Liver (tissue), 9 donors: ENCODE data around the gene SKOR1. TPM values are rescaled to one million over a fixed set of nuclear protein-coding genes. Genes with fewer than 3 reads are reported as not detected.

Experiments used
- DNase-seq: peaks from one replicate; pipeline ENCODE4 v3.0.0-alpha.2; 2017; ENCODE audit warnings: low spot score
- H3K27ac ChIP-seq, 2 donors: one replicate each; pipeline ENCODE4 v1.7.0; 2013; ENCODE audit warnings: inconsistent platforms in 2 of 2, low read length in 2 of 2, control low read depth in 1 of 2, low read depth in 1 of 2, mild to moderate bottlenecking in 1 of 2
- H3K27me3 ChIP-seq, 4 donors: one replicate each; pipeline versions ENCODE4 v1.6.1 to v1.7.0; 2013; ENCODE audit warnings: low read length in 3 of 4, inconsistent platforms in 1 of 4, mild to moderate bottlenecking in 1 of 4, moderate library complexity in 1 of 4; ENCODE audit not compliant: control insufficient read depth in 4 of 4, insufficient read depth in 4 of 4
- H3K36me3 ChIP-seq, 4 donors: one replicate each; pipeline versions ENCODE4 v1.6.1 to v1.7.0; 2013; ENCODE audit warnings: low read length in 3 of 4, mild to moderate bottlenecking in 3 of 4, low read depth in 1 of 4, moderate library complexity in 1 of 4; ENCODE audit not compliant: control insufficient read depth in 4 of 4, insufficient read depth in 3 of 4
- H3K4me1 ChIP-seq, 4 donors: one replicate each; pipeline versions ENCODE4 v1.6.1 to v1.7.0; 2013; ENCODE audit warnings: low read length in 3 of 4, mild to moderate bottlenecking in 3 of 4, moderate library complexity in 1 of 4; ENCODE audit not compliant: control insufficient read depth in 4 of 4, insufficient read depth in 4 of 4
- H3K4me3 ChIP-seq, 3 donors: one replicate each; pipeline versions ENCODE4 v1.6.1 to v1.7.0; 2013; ENCODE audit warnings: low read length in 3 of 3, control low read depth in 1 of 3, low read depth in 1 of 3, mild to moderate bottlenecking in 1 of 3
- H3K9ac ChIP-seq, 2 donors: one replicate each; pipeline ENCODE4 v1.7.0; 2013; ENCODE audit warnings: low read length in 2 of 2, mild to moderate bottlenecking in 2 of 2, moderate library complexity in 2 of 2, control low read depth in 1 of 2, low read depth in 1 of 2
- H3K9me3 ChIP-seq, 4 donors: one replicate each; pipeline versions ENCODE4 v1.6.1 to v1.7.0; 2013; ENCODE audit warnings: low read length in 3 of 4; ENCODE audit not compliant: control insufficient read depth in 4 of 4
- EGR1 ChIP-seq, 2 donors: IDR thresholded peaks; 2 replicates each; pipeline ENCODE4 v1.6.1; 2016 to 2018; ENCODE audit warnings: antibody characterized with exemption in 2 of 2, low read depth in 2 of 2
- FOXA1 ChIP-seq: IDR thresholded peaks from 2 replicates; pipeline ENCODE4 v1.6.1; 2016; ENCODE audit warnings: antibody characterized with exemption
- GABPA ChIP-seq, 2 donors: IDR thresholded peaks in 1 of 2; conservative IDR thresholded peaks in 1 of 2; 2 replicates each; pipeline ENCODE4 v1.6.1; 2016; ENCODE audit warnings: antibody characterized with exemption in 2 of 2, mild to moderate bottlenecking in 1 of 2, moderate library complexity in 1 of 2
- HNF4A ChIP-seq, 2 donors: conservative IDR thresholded peaks; 2 replicates each; pipeline ENCODE4 v1.6.1; 2016; ENCODE audit warnings: antibody characterized with exemption in 2 of 2, mild to moderate bottlenecking in 2 of 2
- HNF4G ChIP-seq: IDR thresholded peaks from 2 replicates; pipeline ENCODE4 v1.6.1; 2016; ENCODE audit warnings: antibody characterized with exemption
- JUND ChIP-seq, 2 donors: IDR thresholded peaks; 2 replicates each; pipeline ENCODE4 v1.6.1; 2016; ENCODE audit warnings: antibody characterized with exemption in 2 of 2
- NR2F2 ChIP-seq: IDR thresholded peaks from 2 replicates; pipeline ENCODE4 v1.6.1; 2016; ENCODE audit warnings: antibody characterized with exemption
- RAD21 ChIP-seq, 2 donors: IDR thresholded peaks; 2 replicates each; pipeline ENCODE4 v1.6.1; 2016; ENCODE audit warnings: antibody characterized with exemption in 2 of 2, mild to moderate bottlenecking in 2 of 2
- RXRA ChIP-seq, 2 donors: IDR thresholded peaks; 2 replicates each; pipeline ENCODE4 v1.6.1; 2017 to 2018; ENCODE audit warnings: antibody characterized with exemption in 2 of 2, mild to moderate bottlenecking in 1 of 2
- SP1 ChIP-seq: IDR thresholded peaks from 2 replicates; pipeline ENCODE4 v1.6.1; 2018; ENCODE audit warnings: antibody characterized with exemption, mild to moderate bottlenecking
- TAF1 ChIP-seq: conservative IDR thresholded peaks from 2 replicates; pipeline ENCODE4 v1.6.1; 2016; ENCODE audit warnings: antibody characterized with exemption, mild to moderate bottlenecking
- YY1 ChIP-seq: IDR thresholded peaks from 2 replicates; pipeline ENCODE4 v1.6.1; 2016; ENCODE audit warnings: antibody characterized with exemption, mild to moderate bottlenecking
- WGBS: extraction: QIAGEN DNeasy Blood & Tissue Kit; methylation state at CpG from one replicate; pipeline ENCODE4 v1.1.7; 2013; 5-methylcytosine and 5-hydroxymethylcytosine counted together
- polyA plus RNA-seq, 2 donors: library from polyadenylated mRNA; stranded (reverse) in 1 of 2; unstranded in 1 of 2; fragments of 200-250 nt in 1 of 2; fragments of >200 nt in 1 of 2; fragmentation: Nextera tagmentation in 1 of 2; extraction: Ambion mirVana in 1 of 2; gene quantifications; one replicate each; pipeline versions ENCODE4 v1.2.1 to v1.2.3, GENCODE V29; 2013 to 2015
- total RNA-seq, 2 donors: library from RNA; depleted of rRNA; stranded (reverse); fragments of >200 nt; gene quantifications; one replicate each; pipeline ENCODE4 v1.2.3, GENCODE V29; 2014
- TF ChIP-seq, protein P1 (sequence below): IDR thresholded peaks from 2 replicates; pipeline ENCODE4 v1.6.1; 2016; ENCODE audit warnings: antibody characterized with exemption
- TF ChIP-seq, protein P2 (sequence below): IDR thresholded peaks from 2 replicates; pipeline ENCODE4 v1.6.1; 2016; ENCODE audit warnings: antibody characterized with exemption, mild to moderate bottlenecking
- TF ChIP-seq, protein P3 (sequence below): IDR thresholded peaks from 2 replicates; pipeline ENCODE4 v1.6.1; 2016; ENCODE audit warnings: antibody characterized with exemption
- TF ChIP-seq, protein P4 (sequence below): IDR thresholded peaks from 2 replicates; pipeline ENCODE4 v1.6.1; 2016; ENCODE audit warnings: antibody characterized with exemption
- TF ChIP-seq, protein P5 (sequence below): fragments of 150-350 bp; IDR thresholded peaks from 2 replicates; pipeline ENCODE4 v1.5.1; 2017; ENCODE audit warnings: improper control_type of control experiment, low read depth, low read length; ENCODE audit not compliant: missing input control
- donor health status: healthy.
- donor health status: healthy.
- donor health status: healthy.
- donor health status: healthy.
- donor health status: healthy.

Gene SKOR1
- total and polyA plus RNA-seq, 4 donors: 0.02 to 0.17 (median 0.05) TPM; not detected in 1

DNA sequence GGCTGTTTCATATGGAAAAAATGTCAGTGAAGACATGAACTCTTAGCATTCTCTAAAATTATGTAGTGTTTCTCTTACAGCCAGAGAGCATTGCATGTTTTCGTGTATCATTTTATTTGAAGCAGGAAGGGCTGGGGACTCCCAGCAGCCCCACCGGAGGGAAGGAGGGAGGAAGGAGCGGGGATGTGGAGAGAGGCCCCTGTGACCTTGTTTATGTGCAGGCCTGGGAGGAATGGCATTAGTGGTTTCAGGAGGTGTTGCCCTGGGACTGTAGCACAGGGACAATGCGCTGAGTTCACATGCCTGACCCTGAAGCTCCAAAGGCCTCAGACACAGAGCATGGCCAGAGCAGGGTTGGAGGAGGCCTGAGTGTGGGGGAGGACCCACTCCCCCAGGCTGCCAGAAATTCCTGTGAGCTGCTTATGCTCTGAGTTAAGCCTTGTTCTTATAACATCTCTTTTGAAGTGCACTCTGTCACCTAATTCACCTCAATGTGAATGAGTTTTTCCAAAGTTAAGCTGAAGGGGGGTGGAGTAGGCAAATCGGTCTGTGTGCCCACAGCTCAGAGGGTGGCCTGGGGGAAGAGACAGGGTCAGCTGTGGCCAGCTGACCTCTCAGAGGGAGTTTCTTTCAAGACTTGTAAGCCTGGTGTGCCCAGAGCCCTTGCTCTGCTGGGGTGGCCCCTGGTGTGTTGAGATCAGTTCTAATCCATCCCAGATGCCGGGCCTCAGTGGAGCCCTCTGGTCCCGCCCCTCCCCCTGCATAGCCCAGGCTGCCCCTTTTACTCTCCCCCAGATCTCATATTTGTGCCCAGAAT lies 18.5 kb downstream of the SKOR1 start:
- H3K9ac ChIP-seq: no peak overlapping the region
- H3K4me3 ChIP-seq: no peak overlapping the region
- TF ChIP-seq RXRA (IDR thresholded peaks at IDR 0.05) (no peak), NR2F2 (peak; percentile 57), FOXA1 (no peak)
- no peaks in the 10 kb centered on the region for H3K9me3 ChIP-seq
- DNase-seq: no peak
- no peak overlapping the region for H3K27ac ChIP-seq
- H3K36me3 ChIP-seq: no peaks in the 10 kb centered on the region
- H3K27me3 ChIP-seq: no peaks in the 10 kb centered on the region
- H3K4me1 ChIP-seq: peaks cover 1 to 18% (median 10%) of the 10 kb centered on the region in 4 donors
- 81% methylated on average over 7 of the region's 7 CpGs for WGBS

DNA sequence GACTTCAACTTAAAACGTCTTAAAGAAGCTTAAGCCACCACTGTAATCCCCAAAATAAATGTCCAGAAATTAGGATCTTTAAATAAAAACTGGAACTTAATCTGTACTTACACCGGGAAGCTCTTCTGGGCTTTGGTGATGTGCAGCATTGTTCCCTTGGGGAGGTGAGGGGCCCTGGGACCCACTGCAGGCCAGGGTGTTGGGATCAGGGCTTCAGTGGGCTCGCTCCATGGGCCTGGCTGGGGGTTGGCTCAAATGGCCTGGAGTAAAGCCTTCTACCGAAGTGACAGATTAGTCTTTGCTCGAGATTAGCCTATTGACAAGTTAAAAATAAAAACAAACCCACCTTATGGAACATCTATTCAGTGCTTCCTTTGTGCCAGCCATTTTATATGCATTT lies 20.7 kb downstream of the SKOR1 start:
- Histone ChIP-seq H3K4me3 (no peak overlapping the region), H3K27me3 (no peaks in the 10 kb centered on the region), H3K27ac (no peak overlapping the region), H3K9ac (no peak overlapping the region), H3K9me3 (no peaks in the 10 kb centered on the region), H3K4me1 (peaks cover 0 to 7% (median 3%) of the 10 kb centered on the region in 4 donors), H3K36me3 (no peaks in the 10 kb centered on the region)
- TF ChIP-seq, protein P1, sequence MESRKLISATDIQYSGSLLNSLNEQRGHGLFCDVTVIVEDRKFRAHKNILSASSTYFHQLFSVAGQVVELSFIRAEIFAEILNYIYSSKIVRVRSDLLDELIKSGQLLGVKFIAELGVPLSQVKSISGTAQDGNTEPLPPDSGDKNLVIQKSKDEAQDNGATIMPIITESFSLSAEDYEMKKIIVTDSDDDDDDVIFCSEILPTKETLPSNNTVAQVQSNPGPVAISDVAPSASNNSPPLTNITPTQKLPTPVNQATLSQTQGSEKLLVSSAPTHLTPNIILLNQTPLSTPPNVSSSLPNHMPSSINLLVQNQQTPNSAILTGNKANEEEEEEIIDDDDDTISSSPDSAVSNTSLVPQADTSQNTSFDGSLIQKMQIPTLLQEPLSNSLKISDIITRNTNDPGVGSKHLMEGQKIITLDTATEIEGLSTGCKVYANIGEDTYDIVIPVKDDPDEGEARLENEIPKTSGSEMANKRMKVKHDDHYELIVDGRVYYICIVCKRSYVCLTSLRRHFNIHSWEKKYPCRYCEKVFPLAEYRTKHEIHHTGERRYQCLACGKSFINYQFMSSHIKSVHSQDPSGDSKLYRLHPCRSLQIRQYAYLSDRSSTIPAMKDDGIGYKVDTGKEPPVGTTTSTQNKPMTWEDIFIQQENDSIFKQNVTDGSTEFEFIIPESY: no peak
- TF ChIP-seq JUND (IDR thresholded peaks at IDR 0.05) (no peak), GABPA (IDR thresholded peaks at IDR 0.05 in 1 of 2, conservative IDR thresholded peaks at IDR 0.05 in 1 of 2) (no peak), TAF1 (no peak), RAD21 (IDR thresholded peaks at IDR 0.05) (no peak), HNF4A (conservative IDR thresholded peaks at IDR 0.05) (no peak)
- TF ChIP-seq, protein P2, sequence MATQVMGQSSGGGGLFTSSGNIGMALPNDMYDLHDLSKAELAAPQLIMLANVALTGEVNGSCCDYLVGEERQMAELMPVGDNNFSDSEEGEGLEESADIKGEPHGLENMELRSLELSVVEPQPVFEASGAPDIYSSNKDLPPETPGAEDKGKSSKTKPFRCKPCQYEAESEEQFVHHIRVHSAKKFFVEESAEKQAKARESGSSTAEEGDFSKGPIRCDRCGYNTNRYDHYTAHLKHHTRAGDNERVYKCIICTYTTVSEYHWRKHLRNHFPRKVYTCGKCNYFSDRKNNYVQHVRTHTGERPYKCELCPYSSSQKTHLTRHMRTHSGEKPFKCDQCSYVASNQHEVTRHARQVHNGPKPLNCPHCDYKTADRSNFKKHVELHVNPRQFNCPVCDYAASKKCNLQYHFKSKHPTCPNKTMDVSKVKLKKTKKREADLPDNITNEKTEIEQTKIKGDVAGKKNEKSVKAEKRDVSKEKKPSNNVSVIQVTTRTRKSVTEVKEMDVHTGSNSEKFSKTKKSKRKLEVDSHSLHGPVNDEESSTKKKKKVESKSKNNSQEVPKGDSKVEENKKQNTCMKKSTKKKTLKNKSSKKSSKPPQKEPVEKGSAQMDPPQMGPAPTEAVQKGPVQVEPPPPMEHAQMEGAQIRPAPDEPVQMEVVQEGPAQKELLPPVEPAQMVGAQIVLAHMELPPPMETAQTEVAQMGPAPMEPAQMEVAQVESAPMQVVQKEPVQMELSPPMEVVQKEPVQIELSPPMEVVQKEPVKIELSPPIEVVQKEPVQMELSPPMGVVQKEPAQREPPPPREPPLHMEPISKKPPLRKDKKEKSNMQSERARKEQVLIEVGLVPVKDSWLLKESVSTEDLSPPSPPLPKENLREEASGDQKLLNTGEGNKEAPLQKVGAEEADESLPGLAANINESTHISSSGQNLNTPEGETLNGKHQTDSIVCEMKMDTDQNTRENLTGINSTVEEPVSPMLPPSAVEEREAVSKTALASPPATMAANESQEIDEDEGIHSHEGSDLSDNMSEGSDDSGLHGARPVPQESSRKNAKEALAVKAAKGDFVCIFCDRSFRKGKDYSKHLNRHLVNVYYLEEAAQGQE: no peak
- TF ChIP-seq, protein P3, sequence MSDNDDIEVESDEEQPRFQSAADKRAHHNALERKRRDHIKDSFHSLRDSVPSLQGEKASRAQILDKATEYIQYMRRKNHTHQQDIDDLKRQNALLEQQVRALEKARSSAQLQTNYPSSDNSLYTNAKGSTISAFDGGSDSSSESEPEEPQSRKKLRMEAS: no peak
- 89% methylated on average over 5 of the region's 5 CpGs for WGBS
- DNase-seq: no peak

DNA sequence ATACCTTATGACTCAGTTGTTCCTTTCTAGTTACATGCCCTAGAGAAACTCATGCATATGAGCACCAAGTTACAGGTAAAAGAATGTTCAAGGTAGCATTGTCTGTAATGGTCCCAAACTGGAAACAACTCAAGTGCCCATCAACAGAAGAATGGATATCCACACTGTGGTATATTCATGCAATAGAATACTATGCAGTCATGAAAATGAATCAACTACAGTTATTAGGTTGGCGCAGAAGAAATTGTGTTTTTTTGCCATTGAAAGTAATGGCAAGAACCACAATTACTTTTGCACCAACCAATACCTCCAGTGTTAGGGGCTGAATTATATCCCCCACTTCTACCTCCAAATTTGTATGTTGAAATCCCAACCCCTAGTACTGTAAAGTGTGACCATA lies 24.2 kb downstream of the SKOR1 start:
- no peaks in the 10 kb centered on the region for H3K27me3 ChIP-seq
- H3K27ac ChIP-seq: no peak overlapping the region
- H3K4me3 ChIP-seq: no peak overlapping the region
- no peaks in the 10 kb centered on the region for H3K4me1 ChIP-seq
- WGBS: 99% methylated on average over 1 of the region's 1 CpG
- no peaks in the 10 kb centered on the region for H3K36me3 ChIP-seq
- H3K9ac ChIP-seq: no peak overlapping the region
- H3K9me3 ChIP-seq: no peaks in the 10 kb centered on the region
- DNase-seq: no peak
- TF ChIP-seq TAF1 (no peak), NR2F2 (no peak), SP1 (no peak), JUND (IDR thresholded peaks at IDR 0.05) (no peak), RXRA (IDR thresholded peaks at IDR 0.05) (no peak), EGR1 (IDR thresholded peaks at IDR 0.05; ENCODE audit: low read depth in 2 of 2) (no peak), GABPA (IDR thresholded peaks at IDR 0.05 in 1 of 2, conservative IDR thresholded peaks at IDR 0.05 in 1 of 2) (no peak), FOXA1 (no peak), HNF4G (no peak), YY1 (no peak), RAD21 (IDR thresholded peaks at IDR 0.05) (no peak), HNF4A (conservative IDR thresholded peaks at IDR 0.05) (no peak)
- TF ChIP-seq, protein P3: no peak
- TF ChIP-seq, protein P4, sequence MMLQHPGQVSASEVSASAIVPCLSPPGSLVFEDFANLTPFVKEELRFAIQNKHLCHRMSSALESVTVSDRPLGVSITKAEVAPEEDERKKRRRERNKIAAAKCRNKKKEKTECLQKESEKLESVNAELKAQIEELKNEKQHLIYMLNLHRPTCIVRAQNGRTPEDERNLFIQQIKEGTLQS: no peak
- TF ChIP-seq, protein P5, sequence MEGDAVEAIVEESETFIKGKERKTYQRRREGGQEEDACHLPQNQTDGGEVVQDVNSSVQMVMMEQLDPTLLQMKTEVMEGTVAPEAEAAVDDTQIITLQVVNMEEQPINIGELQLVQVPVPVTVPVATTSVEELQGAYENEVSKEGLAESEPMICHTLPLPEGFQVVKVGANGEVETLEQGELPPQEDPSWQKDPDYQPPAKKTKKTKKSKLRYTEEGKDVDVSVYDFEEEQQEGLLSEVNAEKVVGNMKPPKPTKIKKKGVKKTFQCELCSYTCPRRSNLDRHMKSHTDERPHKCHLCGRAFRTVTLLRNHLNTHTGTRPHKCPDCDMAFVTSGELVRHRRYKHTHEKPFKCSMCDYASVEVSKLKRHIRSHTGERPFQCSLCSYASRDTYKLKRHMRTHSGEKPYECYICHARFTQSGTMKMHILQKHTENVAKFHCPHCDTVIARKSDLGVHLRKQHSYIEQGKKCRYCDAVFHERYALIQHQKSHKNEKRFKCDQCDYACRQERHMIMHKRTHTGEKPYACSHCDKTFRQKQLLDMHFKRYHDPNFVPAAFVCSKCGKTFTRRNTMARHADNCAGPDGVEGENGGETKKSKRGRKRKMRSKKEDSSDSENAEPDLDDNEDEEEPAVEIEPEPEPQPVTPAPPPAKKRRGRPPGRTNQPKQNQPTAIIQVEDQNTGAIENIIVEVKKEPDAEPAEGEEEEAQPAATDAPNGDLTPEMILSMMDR: no peak
